Fibroblast of peridontal ligament (primary cell): ENCODE results near the gene PLEKHM2.

Experiments used
- DNase-seq: peaks from one replicate; pipeline ENCODE4 v3.0.0-alpha.2; 2010; ENCODE audit errors: extremely low read depth

PLEKHM2 gene

DNA sequence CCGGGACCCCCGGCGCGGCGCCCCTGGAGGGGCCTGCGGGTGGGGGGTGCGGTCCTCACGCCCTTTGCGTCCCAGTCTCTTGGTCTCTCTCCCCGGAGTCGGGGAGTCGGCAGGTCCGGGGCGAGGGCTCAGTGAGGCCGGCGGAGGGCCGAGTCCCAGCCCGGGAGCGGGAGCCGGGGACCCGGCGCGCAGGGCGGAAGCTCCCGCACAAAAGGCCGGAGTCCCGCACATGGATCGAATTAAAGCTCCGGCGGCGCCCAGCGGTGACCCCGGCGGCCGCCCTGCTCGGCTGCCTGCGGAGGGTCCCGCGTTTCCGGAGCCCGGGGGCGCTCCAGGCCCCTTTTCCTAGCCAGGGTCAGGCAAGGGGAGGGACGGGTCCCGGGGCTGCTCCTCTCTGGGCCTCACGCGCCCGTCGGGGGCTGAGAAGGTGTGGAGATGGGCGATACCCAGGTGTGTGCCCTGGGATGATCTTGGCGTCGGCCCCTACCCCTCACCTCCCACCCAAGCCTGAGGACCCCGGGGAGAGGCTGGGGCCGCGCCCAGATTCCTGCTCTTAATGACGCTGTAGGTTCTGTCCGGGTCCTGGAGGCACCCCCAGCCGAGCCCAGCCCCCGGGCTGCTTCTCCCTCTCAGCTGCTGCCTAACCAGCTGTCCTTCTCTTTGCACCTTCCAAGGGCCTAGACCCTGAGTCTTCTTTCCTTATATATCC is 75.0 kb downstream of the PLEKHM2 start:
- DNase-seq = no peak

DNA sequence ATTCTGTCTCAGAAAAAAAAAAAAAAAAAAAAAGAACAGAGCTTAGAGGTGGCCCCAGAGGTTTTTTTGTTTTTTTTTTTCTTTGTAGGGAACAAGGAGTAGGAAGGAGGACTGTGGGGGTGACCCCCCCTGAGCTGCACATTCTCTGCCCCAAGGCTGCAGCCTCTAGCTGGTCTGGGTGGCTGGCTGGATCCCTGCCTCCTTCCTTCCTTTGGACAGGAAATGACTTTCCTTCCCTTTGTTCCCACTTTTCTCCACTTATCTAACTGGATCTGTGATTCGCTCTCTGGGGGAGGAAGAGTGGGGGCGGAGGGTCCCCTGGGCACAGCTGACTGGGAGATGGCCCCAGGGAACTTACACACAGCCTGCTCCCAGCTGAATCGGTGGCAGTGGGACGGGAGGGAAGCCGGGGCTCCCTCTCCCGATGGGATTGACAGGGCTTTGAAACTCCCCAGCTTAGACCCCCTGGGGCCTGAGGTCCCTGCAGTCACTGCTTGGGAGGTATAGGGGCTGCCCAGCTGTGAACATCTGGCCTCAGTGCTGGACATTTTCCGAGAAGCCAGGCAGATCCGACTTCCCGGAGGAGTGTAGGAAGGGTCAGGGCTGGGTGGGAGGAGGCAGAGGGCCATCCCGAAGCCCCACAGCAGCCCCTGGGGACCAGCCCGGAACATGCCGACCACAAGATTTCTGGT is 76.5 kb downstream of the PLEKHM2 start:
- DNase-seq = peak; percentile 34

- DNase-seq = no peak
Measured at GRCh38 chr1:15761366-15762128, 77.4 kb downstream of the PLEKHM2 start.

DNA sequence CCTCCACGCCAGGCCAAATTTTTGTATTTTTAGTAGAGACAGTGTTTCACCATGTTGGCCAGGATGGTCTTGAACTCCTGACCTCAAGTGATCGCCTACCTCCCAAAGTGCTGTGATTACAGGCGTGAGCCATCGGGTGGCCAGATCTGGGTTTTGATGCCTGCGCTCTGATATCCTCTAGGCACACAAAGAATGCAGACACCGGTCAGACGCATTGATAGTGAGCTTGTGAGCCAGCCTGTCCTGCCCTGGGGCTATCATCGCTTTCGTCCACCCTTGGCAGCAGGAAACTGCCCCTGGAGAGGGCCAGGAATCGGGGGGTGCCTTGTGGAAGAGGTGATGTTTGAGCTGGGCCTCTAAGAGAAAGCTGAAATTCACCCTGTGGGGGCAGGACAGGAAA is 78.4 kb downstream of the PLEKHM2 start:
- DNase-seq = no peak

DNA sequence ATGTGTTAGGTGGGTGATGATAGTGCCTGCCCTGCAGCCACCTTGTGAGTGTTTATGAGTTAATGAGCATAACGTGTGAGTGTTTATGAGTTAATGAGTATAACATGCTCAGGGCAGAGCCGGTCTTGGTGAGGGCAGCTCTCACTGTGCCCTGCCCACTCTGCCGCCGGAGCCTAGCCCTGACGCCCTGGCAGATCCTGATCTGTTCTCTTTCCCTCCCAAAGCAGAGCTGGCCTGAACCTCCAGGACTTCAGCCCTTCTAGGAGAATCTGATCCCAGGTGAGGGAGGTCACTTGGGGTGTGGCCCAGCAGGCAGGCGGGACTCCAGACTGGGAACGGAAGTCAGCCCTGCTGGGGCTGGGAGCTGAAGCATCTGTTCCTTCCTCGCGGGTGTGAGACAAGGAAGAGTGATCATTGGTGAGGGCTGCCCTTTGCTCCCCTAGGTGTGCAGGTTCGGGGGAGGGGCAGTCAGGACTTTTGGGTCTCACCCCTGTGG is 80.2 kb downstream of the PLEKHM2 start:
- no peak for DNase-seq

GRCh38 chr1:15764890-15765289 is 80.8 kb downstream of the PLEKHM2 start:
- no peak for DNase-seq

DNA sequence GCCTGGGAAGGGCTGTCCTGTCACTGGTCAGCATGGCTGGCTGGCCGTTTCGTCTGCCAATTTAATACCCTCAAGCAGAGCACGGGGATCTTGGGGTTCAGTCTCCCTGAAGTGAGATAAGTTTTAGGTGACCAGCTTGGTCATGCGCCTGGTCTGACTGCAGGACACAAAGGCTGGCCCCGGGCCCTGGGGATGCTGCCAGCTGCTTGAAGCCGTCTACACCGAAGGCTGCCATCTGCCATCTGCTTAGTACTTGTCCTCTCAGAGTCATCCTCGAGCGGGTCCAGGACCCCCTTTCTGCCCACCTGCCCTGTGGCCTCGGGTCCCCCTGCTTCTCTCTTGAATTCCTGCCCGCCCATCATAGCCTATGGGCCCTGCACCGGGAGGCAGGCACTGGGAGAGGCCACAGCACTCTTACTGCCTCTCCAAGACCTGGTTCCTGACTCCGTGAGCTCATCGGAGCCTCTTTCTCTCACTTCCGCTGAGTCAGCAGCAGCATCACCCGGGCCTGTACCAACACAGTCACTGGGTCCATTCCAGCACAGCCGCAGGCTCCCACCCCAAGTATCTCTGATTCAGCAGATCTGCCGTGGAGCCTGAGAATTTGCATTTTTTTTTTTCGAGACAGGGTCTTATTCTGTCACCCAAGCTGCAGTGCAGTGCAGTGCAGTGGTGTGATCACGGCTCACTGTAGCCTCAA is 81.5 kb downstream of the PLEKHM2 start:
- peak; percentile 59 for DNase-seq

DNA sequence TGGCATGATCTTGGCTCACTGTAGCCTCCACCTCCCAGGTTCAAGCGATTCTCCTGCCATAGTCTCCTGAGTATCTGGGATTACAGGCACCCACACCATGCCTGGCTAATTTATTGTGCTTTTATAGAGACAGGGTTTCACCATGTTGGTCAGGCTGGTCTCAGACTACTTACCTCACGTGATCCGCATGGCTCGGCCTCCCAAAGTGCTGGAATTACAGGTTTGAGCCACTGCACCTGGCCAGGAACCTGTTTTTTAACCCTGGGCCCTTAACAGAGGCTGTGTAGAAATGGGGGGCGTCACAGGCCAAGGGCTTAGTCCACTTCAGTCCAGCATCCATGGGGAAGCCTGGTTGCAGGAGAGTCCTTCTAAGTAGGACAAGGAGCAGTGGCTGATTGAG is 83.8 kb downstream of the PLEKHM2 start:
- no peak for DNase-seq

- no peak for DNase-seq
Measured at GRCh38 chr1:15768388-15768787, 84.3 kb downstream of the PLEKHM2 start.

DNA sequence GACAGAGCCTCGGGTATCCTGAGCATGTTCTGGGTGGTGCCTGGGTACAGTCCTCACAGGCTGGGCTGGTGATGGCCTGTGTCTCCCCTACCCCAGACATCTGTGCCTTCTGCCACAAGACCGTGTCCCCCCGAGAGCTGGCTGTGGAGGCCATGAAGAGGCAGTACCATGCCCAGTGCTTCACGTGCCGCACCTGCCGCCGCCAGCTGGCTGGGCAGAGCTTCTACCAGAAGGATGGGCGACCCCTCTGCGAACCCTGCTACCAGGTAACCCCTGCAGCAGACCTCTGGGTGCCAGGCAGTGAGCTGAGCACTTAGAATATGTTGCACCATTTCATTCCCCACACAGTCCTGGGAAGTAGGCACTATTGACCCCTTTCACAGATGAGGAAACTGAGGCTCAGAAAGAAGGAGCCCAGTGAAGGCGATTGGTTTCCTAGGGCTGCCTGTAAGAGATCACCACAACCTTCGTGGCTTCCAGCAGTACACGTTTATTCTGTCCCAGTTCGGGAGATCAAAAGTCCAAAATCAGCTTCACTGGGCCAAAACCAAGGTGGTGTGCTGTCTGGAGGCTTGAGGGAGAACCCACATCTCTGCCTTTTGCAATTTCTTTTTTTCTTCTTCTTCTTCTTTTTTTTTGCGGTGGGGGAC is 86.3 kb downstream of the PLEKHM2 start:
- DNase-seq = no peak

GRCh38 chr1:15771836-15772515 is 87.9 kb downstream of the PLEKHM2 start:
- no peak for DNase-seq

DNA sequence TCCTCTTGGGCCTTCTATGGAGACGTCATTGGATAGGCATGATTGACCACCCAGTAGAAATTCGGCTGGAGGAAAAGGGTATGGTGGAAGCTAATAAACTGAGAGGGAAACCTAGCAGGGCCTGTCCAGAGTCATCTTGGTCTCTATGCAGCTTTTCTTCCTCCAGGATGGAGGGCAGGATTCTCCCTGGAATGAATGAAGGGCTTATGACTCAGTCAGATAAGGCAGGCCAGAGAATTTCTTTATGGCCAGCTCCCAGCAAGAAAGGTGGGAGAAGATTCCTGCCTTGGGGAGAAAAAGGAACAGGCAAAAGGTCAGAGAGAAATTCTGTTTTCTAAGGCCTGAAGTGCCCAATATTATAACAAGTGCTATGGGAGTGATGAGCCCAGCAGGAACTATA is 91.6 kb downstream of the PLEKHM2 start:
- DNase-seq = no peak

DNA sequence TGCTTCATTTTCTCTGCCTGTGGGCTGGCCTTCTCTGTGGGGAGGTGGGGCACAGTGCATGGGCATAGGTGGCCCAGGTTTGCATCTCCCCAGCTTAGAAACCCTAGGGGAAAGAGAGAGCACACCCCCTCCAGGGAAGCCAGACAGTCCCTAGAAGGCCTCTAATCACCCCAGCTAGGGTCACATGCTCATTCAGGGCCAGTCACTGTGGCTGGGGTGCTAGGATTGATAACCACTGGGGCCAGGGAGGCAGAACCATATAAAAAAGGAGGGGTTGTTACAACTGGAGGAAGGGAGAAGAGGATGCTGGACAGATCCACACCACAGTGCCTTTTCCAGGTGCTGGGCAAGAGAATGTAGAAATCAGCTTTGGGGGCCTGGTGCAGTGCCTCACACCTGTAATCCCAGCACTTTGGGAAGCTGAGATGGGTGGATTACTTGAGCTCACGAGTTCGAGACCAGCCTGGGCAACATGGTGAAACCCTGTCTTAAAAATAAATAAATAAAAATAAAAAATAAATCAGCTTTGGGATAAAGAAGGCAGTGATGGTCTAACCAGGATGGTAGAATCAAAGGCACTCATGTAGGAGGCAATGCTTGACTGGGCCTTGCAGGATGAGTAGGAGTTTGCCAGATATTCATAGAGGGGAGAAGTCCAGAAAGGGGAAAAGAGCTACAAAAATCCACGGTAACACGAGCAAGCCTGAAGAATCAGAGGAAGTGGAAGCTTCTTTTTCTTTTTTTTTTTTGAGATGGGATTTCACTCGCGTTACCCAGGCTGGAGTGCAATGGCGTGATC is 94.0 kb downstream of the PLEKHM2 start:
- no peak for DNase-seq
